ENCODE measurements around the gene SLC25A33.
"Not testable (repeated sequence)": the region's sequence is repeated elsewhere in the genome, so short reads cannot be mapped to it uniquely, and the experiment has no call there.

SLC25A33 gene

GRCh38 chr1:9602794-9603167 lies 63.5 kb downstream of the SLC25A33 start:
- no peak for DNase-seq

- DNase-seq: no peak
Observed at GRCh38 chr1:9603307-9603706, 64.0 kb downstream of the SLC25A33 start.

GRCh38 chr1:9603766-9604753 lies 64.8 kb downstream of the SLC25A33 start:
- no peak for DNase-seq

DNA sequence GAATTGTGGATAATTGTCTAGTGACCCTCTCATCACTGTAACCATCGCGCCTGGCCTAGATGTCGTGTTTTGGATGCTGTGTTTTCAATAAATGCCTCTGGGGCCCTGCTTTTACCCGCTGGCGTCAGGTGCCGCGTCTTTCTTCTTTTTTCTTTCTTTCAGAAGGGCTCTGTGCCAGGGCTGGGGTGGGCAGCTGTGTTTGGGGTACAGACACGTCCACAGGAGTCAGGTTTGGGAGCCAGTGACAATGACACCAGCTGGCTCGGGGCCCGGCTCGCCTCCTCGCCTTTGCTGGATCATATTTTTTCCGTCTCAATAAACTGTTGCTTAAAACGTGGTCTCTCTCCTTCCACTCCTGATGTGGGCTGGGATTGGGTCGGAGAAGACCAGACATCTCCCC lies 65.6 kb downstream of the SLC25A33 start:
- DNase-seq: no peak

GRCh38 chr1:9605946-9606455 lies 66.7 kb downstream of the SLC25A33 start:
- DNase-seq: no peak

- no peak for DNase-seq
Observed at GRCh38 chr1:9606458-9606857, 67.2 kb downstream of the SLC25A33 start.

DNA sequence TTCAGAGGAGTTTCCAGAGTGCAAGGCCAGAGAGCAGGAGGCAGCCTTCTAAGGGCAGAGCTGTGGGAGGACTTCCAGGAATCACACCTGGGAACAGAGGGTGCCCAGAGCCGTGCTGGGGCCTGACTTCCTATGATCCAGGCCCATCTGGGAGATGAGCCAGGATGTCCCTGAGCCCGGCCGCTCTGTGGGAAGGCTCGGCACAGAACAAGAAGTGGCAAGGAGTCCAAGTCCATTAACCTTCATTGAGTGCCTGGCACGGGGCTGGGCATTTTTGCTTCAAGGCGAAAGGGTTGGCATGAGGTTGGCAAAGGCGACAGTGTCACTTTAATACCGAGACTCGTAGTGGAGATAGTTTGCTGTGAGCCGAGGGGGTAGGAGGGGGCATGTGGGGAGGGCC lies 67.7 kb downstream of the SLC25A33 start:
- no peak for DNase-seq

GRCh38 chr1:9607352-9607751 lies 68.1 kb downstream of the SLC25A33 start:
- DNase-seq: no peak

GRCh38 chr1:9609998-9610397 lies 70.7 kb downstream of the SLC25A33 start:
- no peak for DNase-seq

DNA sequence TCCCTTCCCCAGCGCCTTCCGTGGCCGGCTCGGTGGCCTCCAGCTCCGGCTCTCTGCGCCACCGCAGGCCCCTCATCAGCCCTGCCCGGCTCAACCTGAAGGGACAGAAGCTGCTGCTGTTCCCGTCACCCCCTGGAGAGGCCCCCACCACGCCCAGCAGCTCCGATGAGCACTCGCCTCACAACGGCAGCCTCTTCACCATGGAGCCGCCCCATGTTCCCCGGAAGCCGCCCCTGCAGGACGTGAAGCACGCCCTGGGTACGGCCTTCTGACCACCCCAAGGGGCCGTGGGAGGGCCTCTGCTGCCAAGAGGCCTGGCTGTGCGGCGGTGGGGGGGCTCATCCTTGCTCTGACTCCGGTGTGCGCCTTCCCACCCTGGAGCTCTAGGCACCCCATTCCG lies 71.3 kb downstream of the SLC25A33 start:
- DNase-seq: no peak

GRCh38 chr1:9611716-9612115 lies 72.5 kb downstream of the SLC25A33 start:
- DNase-seq: no peak

GRCh38 chr1:9612162-9612845 lies 73.0 kb downstream of the SLC25A33 start:
- DNase-seq: no peak

- no peak for DNase-seq
Observed at GRCh38 chr1:9612871-9613624, 73.8 kb downstream of the SLC25A33 start.

DNA sequence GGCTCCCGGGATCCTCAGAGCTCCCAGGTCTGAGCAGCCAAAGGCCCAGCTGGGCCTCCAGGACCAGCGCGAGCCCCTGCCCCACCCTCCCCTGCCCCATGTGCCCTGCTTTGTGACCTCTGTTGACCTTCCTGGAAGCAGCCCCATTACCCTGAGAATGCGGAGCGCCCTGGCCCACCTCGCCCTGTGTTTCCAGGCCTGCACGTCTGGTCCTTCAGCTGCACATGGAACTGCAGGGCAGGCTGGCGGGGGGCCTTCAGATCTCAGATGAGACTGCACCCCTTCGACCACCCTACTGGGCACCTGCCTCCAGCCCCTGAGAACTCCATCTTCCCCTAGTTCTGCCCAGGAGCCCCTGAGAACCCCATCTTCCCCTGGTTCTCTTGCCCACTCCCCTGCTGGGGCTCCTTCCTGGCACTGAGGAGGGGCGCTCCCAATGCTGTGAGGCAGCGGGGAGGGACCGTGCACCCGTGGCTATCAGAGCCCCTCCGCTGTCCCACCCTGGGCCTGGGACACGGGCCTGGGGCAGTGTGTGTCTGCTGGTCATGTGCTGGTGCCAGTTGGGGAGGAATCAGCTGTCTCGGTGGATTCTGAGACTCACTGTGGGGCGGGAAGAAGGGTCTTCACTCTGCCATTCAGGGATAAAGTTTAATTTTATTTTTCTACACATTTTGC lies 74.5 kb downstream of the SLC25A33 start:
- no peak for DNase-seq

DNA sequence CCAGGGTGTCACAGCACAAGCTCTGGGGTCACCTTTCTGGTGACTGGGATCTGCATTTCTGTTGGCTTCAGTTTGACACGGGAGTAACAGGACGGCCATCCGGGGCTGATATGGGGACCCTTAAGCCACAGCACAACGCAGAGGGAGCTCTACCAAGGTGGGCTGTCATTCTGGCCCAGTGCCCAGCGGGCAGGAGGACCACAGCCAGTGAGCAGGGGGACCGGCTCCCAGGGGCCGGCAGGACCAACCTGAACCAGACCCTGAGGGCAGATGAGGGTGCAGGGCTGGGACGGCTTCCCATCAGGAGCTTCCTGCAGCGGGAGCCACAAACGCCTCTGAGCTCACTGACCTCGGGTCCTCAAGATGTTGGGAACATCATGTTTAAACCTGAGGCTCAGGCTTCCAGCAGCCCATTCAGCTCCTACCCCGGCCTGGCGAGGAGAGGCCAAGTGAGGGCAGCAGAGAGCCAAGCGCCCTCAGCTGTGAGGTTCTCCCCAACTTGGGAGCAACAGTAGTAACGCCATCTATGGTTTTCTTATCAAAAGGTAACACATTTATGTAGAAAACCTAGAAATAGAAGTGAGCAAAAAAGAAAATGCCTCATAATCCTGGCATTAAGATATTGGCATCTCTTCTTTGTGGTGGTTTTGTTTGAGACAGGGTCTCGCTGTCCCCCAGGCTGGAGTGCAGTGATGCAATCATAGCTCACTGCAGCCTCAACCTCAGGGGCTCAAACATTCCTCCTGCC lies 76.2 kb downstream of the SLC25A33 start:
- no peak for DNase-seq

DNA sequence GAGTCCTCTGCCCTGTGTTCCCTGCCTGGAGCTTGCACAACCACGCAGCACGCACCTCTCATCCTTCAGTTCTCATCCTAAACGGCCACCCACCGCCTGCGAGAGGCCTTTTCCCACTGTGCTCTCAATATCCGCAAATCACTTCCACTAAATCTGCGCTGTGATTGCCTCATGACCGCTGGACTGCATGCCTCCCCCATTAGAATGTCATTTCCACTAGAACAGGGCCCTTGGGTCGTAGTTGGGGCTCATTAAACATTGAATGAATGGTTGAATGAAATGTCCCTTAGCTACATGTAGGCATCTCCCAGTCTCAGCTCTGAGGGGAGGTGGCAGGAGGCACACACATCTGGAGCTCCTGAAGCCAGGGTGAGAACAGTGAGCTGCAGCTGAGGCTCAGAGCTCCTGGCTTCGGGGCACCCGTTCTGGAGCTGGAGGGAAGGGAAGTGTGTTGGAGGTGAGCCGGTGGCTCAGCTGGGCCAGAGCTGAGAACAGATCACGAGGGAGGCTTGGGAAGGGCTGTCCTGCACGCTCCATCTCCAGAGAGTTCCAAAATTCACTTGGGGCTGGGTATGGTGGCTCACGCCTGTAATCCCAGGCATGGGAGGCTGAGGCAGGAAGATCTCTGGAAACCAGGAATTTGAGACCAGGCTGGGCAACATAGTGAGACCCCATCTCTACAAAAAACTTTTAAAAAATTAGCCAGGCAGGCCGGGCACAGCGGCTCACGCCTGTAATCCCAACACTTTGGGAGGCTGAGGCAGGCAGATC lies 79.8 kb downstream of the SLC25A33 start:
- DNase-seq: no peak

DNA sequence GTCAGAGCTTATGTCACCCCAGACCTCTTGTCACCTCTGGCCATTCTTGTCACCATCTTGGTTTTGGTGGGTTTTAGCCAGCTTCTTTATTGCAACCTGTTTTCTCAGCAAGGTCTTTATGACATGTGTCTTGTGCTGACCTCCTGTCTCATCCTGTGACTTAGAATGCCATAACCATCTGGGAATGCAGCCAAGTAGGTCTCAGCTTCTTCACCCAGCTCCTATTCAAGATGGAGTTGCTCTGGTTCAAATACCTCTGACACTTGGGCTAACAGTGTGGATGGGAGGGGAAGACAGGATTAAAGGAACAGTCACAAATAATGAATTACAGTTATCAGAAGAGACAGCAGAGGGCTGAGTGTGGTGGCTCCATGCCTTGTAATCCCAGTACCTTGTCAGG lies 81.8 kb downstream of the SLC25A33 start:
- no peak for DNase-seq

DNA sequence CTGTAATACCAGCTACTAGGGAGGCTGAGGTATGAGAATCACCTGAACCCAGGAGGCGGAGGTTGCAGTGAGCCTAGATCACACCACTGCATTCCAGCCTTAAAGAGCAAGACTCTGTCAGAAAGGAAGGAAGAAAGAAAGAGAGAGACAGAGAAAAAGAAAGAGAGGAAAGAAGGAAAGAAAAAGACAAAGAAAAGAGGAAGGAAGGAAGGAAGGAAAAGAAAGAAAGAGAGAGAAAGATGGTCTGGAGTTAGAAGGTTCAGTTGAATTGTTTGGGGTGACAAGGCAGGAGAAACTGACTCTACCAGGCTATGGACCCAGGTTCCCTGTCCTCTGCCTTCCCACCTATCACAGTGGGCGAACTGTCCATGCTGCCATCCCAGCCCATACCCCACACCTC lies 84.8 kb downstream of the SLC25A33 start:
- no peak for DNase-seq

GRCh38 chr1:9625030-9625429 lies 85.8 kb downstream of the SLC25A33 start:
- DNase-seq: not testable (repeated sequence)

DNA sequence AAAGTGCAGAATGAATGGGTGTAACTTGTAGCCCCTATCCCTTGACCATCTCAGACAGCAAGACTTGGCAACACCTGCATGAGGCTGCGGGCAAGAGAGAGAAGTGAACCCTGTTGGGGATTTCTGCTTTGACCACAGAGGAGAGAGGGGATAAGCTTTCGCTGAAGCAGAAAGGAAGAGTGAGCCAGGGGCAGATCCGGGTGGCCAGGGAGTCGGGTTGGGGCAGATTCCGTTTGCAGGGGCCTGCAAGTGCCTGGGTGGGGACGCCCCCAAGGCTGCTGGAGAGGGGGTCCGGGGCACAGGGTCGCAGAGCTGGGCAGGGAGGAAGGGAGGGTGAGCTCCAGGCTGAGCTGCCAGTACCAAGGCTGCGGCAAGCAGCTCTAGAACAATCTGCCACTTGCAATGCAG lies 86.9 kb downstream of the SLC25A33 start:
- DNase-seq: no peak

Measured in NCI-H2081 treated with DMSO at 0.1 percent for 48 hours (cell line).